Glutamatergic neuron (in vitro differentiated cells): ENCODE data around the gene ACOT11. TPM values are rescaled to one million over a fixed set of nuclear protein-coding genes. Genes with fewer than 3 reads are reported as not detected.
A peak's percentile ranks its signal among the peaks of the same experiment; 100 is the strongest.

Experiments
- DNase-seq: peaks from one replicate; pipeline ENCODE4 v3.0.0; 2022
- H3K27ac Mint-ChIP-seq: one replicate; pipeline ENCODE4 v1.8.0; 2020; ENCODE audit warnings: mild to moderate bottlenecking, mixed read lengths, inconsistent platforms; ENCODE audit not compliant: unreplicated experiment
- H3K27me3 Mint-ChIP-seq: one replicate; pipeline ENCODE4 v1.8.0; 2020; ENCODE audit warnings: mild to moderate bottlenecking, moderate library complexity, mixed read lengths, inconsistent platforms; ENCODE audit not compliant: unreplicated experiment
- H3K36me3 Mint-ChIP-seq: one replicate; pipeline ENCODE4 v1.8.0; 2020; ENCODE audit warnings: mild to moderate bottlenecking, mixed read lengths, inconsistent platforms; ENCODE audit not compliant: unreplicated experiment
- H3K4me1 Mint-ChIP-seq: one replicate; pipeline ENCODE4 v1.8.0; 2020; ENCODE audit warnings: mild to moderate bottlenecking, low read depth, mixed read lengths, inconsistent platforms; ENCODE audit not compliant: unreplicated experiment
- H3K4me3 Mint-ChIP-seq: one replicate; pipeline ENCODE4 v1.8.0; 2020; ENCODE audit warnings: mild to moderate bottlenecking, mixed read lengths, inconsistent platforms; ENCODE audit not compliant: unreplicated experiment
- H3K9me3 Mint-ChIP-seq: one replicate; pipeline ENCODE4 v1.8.0; 2020; ENCODE audit warnings: mild to moderate bottlenecking, moderate library complexity, mixed read lengths, inconsistent platforms; ENCODE audit not compliant: unreplicated experiment
- total RNA-seq: library from RNA; stranded (reverse); fragmentation: NEBNext Ultra II Directional; extraction: Animal tissue kit (Norgen Biotek cat#: 25700); gene quantifications from one replicate; pipeline ENCODE4 v1.2.1, GENCODE V29; 2021; ENCODE audit not compliant: unreplicated experiment
- TF ChIP-seq, protein P1 (sequence below): fragments of 200-600 bp; sonication (generic); IDR thresholded peaks from one replicate; pipeline ENCODE4 v1.5.0; 2021; ENCODE audit not compliant: partially characterized antibody, unreplicated experiment

Gene ACOT11
- total RNA-seq, 1 donor from 2014 or later, result 0.32 TPM

GRCh38 chr1:54548389-54549044 is 489 bp downstream of the ACOT11 start:
- H3K4me1 Mint-ChIP-seq, result peaks cover 10% of the 10 kb centered on the region
- H3K36me3 Mint-ChIP-seq, result no peaks in the 10 kb centered on the region
- DNase-seq, result no peak
- peaks cover 2% of the 10 kb centered on the region for H3K9me3 Mint-ChIP-seq
- no peak overlapping the region for H3K27ac Mint-ChIP-seq
- H3K27me3 Mint-ChIP-seq, result peaks cover 3% of the 10 kb centered on the region
- TF ChIP-seq, protein P1, sequence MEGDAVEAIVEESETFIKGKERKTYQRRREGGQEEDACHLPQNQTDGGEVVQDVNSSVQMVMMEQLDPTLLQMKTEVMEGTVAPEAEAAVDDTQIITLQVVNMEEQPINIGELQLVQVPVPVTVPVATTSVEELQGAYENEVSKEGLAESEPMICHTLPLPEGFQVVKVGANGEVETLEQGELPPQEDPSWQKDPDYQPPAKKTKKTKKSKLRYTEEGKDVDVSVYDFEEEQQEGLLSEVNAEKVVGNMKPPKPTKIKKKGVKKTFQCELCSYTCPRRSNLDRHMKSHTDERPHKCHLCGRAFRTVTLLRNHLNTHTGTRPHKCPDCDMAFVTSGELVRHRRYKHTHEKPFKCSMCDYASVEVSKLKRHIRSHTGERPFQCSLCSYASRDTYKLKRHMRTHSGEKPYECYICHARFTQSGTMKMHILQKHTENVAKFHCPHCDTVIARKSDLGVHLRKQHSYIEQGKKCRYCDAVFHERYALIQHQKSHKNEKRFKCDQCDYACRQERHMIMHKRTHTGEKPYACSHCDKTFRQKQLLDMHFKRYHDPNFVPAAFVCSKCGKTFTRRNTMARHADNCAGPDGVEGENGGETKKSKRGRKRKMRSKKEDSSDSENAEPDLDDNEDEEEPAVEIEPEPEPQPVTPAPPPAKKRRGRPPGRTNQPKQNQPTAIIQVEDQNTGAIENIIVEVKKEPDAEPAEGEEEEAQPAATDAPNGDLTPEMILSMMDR, result no peak
- no peak overlapping the region for H3K4me3 Mint-ChIP-seq

- no peaks in the 10 kb centered on the region for H3K9me3 Mint-ChIP-seq
- peak overlapping the region; percentile 18 for H3K27ac Mint-ChIP-seq
- peaks cover 8% of the 10 kb centered on the region for H3K4me1 Mint-ChIP-seq
Measured at GRCh38 chr1:54549181-54549924, 1.3 kb downstream of the ACOT11 start.

GRCh38 chr1:54551891-54552290 is 3.9 kb downstream of the ACOT11 start:
- H3K4me3 Mint-ChIP-seq, result no peak overlapping the region
- peaks cover 2% of the 10 kb centered on the region for H3K9me3 Mint-ChIP-seq
- no peak for DNase-seq
- TF ChIP-seq, protein P1, result no peak
- H3K27me3 Mint-ChIP-seq, result peaks cover 2% of the 10 kb centered on the region
- H3K36me3 Mint-ChIP-seq, result no peaks in the 10 kb centered on the region
- H3K27ac Mint-ChIP-seq, result no peak overlapping the region
- peaks cover 7% of the 10 kb centered on the region for H3K4me1 Mint-ChIP-seq

More at GRCh38 chr1:54549181-54549924, 1.3 kb downstream of the ACOT11 start:
- H3K36me3 Mint-ChIP-seq, result no peaks in the 10 kb centered on the region
- H3K27me3 Mint-ChIP-seq, result peaks cover 3% of the 10 kb centered on the region
- H3K4me3 Mint-ChIP-seq, result no peak overlapping the region
- DNase-seq, result no peak
- TF ChIP-seq, protein P1, result no peak

- Mint-ChIP-seq H3K9me3 (peaks cover 2% of the 10 kb centered on the region), H3K4me1 (peaks cover 12% of the 10 kb centered on the region), H3K27ac (no peak overlapping the region), H3K4me3 (no peak overlapping the region), H3K36me3 (no peaks in the 10 kb centered on the region), H3K27me3 (no peaks in the 10 kb centered on the region)
- DNase-seq, result no peak
- TF ChIP-seq, protein P1, result no peak
Measured at GRCh38 chr1:54553602-54554313, 5.7 kb downstream of the ACOT11 start.
